Kidney capillary endothelial cell (primary cell): ENCODE results near the gene CHRNG.

Experiments used
- DNase-seq: peaks from one replicate; pipeline ENCODE4 v3.0.0-alpha.2; 2018; ENCODE audit warnings: low spot score

The CHRNG gene

GRCh38 chr2:232505856-232506255 lies 33.6 kb upstream of the CHRNG start:
- DNase-seq, result no peak

GRCh38 chr2:232506709-232507108 lies 32.8 kb upstream of the CHRNG start:
- no peak for DNase-seq

- no peak for DNase-seq
These were observed 31.2 kb upstream of the CHRNG start for GRCh38 chr2:232508251-232508650.

GRCh38 chr2:232511336-232511890 lies 28.1 kb upstream of the CHRNG start:
- DNase-seq, result no peak

GRCh38 chr2:232512602-232513001 lies 26.9 kb upstream of the CHRNG start:
- DNase-seq, result no peak

GRCh38 chr2:232513353-232513752 lies 26.1 kb upstream of the CHRNG start:
- DNase-seq, result no peak

- DNase-seq, result no peak
These were observed 23.9 kb upstream of the CHRNG start for GRCh38 chr2:232515639-232516038.

GRCh38 chr2:232516551-232516950 lies 22.9 kb upstream of the CHRNG start:
- DNase-seq, result no peak

GRCh38 chr2:232518844-232519243 lies 20.6 kb upstream of the CHRNG start:
- no peak for DNase-seq

- DNase-seq, result no peak
These were observed 19.7 kb upstream of the CHRNG start, which contains the start of gene PRSS56 for GRCh38 chr2:232519581-232520438. TSS of gene PRSS56 (plus strand) at chr2:232520388. CDS start at chr2:232520599, 211 bp downstream.

- no peak for DNase-seq
These were observed 19.0 kb upstream of the CHRNG start for GRCh38 chr2:232520489-232520888.

GRCh38 chr2:232521098-232521497 lies 18.4 kb upstream of the CHRNG start:
- DNase-seq, result no peak

- DNase-seq, result no peak
These were observed 17.4 kb upstream of the CHRNG start for GRCh38 chr2:232521959-232522622.

- DNase-seq, result no peak
These were observed 16.7 kb upstream of the CHRNG start for GRCh38 chr2:232522623-232523401.

- DNase-seq, result no peak
These were observed 16.1 kb upstream of the CHRNG start for GRCh38 chr2:232523402-232523681.

GRCh38 chr2:232523682-232524597 lies 15.6 kb upstream of the CHRNG start:
- no peak for DNase-seq

GRCh38 chr2:232524771-232525170 lies 14.7 kb upstream of the CHRNG start:
- DNase-seq, result no peak

GRCh38 chr2:232525199-232525598 lies 14.3 kb upstream of the CHRNG start:
- DNase-seq, result no peak

- no peak for DNase-seq
These were observed 13.6 kb upstream of the CHRNG start, which contains the start of gene CHRND for GRCh38 chr2:232525791-232526371. TSS of gene CHRND (plus strand) at chr2:232526160. CDS start at chr2:232526216, 56 bp downstream.

- no peak for DNase-seq
These were observed 13.0 kb upstream of the CHRNG start for GRCh38 chr2:232526372-232526941.
